Nephron progenitor cell (in vitro differentiated cells): ENCODE data around the gene SLC25A27.

Experiments used
- DNase-seq: peaks from one replicate; pipeline ENCODE4 v3.0.0; 2021
- H3K27ac Mint-ChIP-seq: 2 replicates; pipeline ENCODE4 v1.8.0; 2021; ENCODE audit warnings: mild to moderate bottlenecking, moderate library complexity, mixed read lengths
- H3K27me3 Mint-ChIP-seq: 2 replicates; pipeline ENCODE4 v1.8.0; 2021; ENCODE audit warnings: mild to moderate bottlenecking, low read depth, mixed read lengths; ENCODE audit not compliant: poor library complexity
- H3K36me3 Mint-ChIP-seq: 2 replicates; pipeline ENCODE4 v1.8.0; 2021; ENCODE audit warnings: low read depth, mixed read lengths
- H3K4me1 Mint-ChIP-seq: 2 replicates; pipeline ENCODE4 v1.8.0; 2021; ENCODE audit warnings: mixed read lengths
- H3K4me3 Mint-ChIP-seq: 2 replicates; pipeline ENCODE4 v1.8.0; 2021; ENCODE audit warnings: mild to moderate bottlenecking, moderate library complexity, mixed read lengths
- H3K9me3 Mint-ChIP-seq: 2 replicates; pipeline ENCODE4 v1.8.0; 2021; ENCODE audit warnings: mild to moderate bottlenecking, moderate library complexity, mixed read lengths
- CTCF ChIP-seq: fragments of 200-600 bp; sonication (generic); IDR thresholded peaks from 2 replicates; pipeline ENCODE4 v1.5.0; 2021; ENCODE audit warnings: antibody characterized with exemption

SLC25A27 gene

GRCh38 chr6:46653439-46654195, 842 bp downstream of the SLC25A27 start:
- peak overlapping the region; percentile 94 for H3K4me3 Mint-ChIP-seq
- H3K27me3 Mint-ChIP-seq = peaks cover 3% of the 10 kb centered on the region
- H3K9me3 Mint-ChIP-seq = no peaks in the 10 kb centered on the region
- H3K27ac Mint-ChIP-seq = no peak overlapping the region
- TF ChIP-seq CTCF = no peak
- no peak for DNase-seq
- H3K4me1 Mint-ChIP-seq = peaks cover 49% of the 10 kb centered on the region
- peaks cover 8% of the 10 kb centered on the region for H3K36me3 Mint-ChIP-seq

- Mint-ChIP-seq H3K36me3 (peaks cover 9% of the 10 kb centered on the region), H3K4me3 (no peak overlapping the region), H3K9me3 (no peaks in the 10 kb centered on the region), H3K4me1 (peaks cover 33% of the 10 kb centered on the region), H3K27me3 (peaks cover 3% of the 10 kb centered on the region), H3K27ac (peak overlapping the region; percentile 54)
- peak; percentile 58 for TF ChIP-seq CTCF
- peak; percentile 37 for DNase-seq
Measured at GRCh38 chr6:46655803-46656202, 3.0 kb downstream of the SLC25A27 start.

GRCh38 chr6:46657642-46658041, 4.9 kb downstream of the SLC25A27 start:
- H3K27ac Mint-ChIP-seq = no peak overlapping the region
- peaks cover 9% of the 10 kb centered on the region for H3K36me3 Mint-ChIP-seq
- no peak for DNase-seq
- peaks cover 19% of the 10 kb centered on the region for H3K4me1 Mint-ChIP-seq
- H3K9me3 Mint-ChIP-seq = no peaks in the 10 kb centered on the region
- no peak overlapping the region for H3K4me3 Mint-ChIP-seq
- no peak for TF ChIP-seq CTCF
- peaks cover 3% of the 10 kb centered on the region for H3K27me3 Mint-ChIP-seq

- Mint-ChIP-seq H3K27me3 (no peaks in the 10 kb centered on the region), H3K36me3 (peaks cover 5% of the 10 kb centered on the region), H3K4me1 (no peaks in the 10 kb centered on the region), H3K27ac (no peak overlapping the region), H3K4me3 (no peak overlapping the region), H3K9me3 (no peaks in the 10 kb centered on the region)
- no peak for DNase-seq
- no peak for TF ChIP-seq CTCF
Measured at GRCh38 chr6:46661483-46661882, 8.7 kb downstream of the SLC25A27 start.

GRCh38 chr6:46667377-46667776, 14.6 kb downstream of the SLC25A27 start:
- H3K9me3 Mint-ChIP-seq = no peaks in the 10 kb centered on the region

More at GRCh38 chr6:46667377-46667776, 14.6 kb downstream of the SLC25A27 start:
- peaks cover 13% of the 10 kb centered on the region for H3K36me3 Mint-ChIP-seq
- H3K4me1 Mint-ChIP-seq = no peaks in the 10 kb centered on the region
- H3K4me3 Mint-ChIP-seq = no peak overlapping the region
- H3K27ac Mint-ChIP-seq = no peak overlapping the region
- no peaks in the 10 kb centered on the region for H3K27me3 Mint-ChIP-seq
- TF ChIP-seq CTCF = no peak
- no peak for DNase-seq
